K562 (cell line): ENCODE measurements around the gene HIVEP3. TPM values are rescaled to one million over a fixed set of nuclear protein-coding genes. Genes with fewer than 3 reads are reported as not detected.

Experiments
- ATAC-seq: fragments of 200-7000 bp; cut with Tn5 transposase; 3 replicates; pipeline ENCODE4 v1.9.1; 2020; ENCODE audit warnings: moderate library complexity
- BruUV-seq: library from RNA; stranded (reverse); fragments of 400-500 nt; replicated peaks from 2 replicates; lab custom pipeline; 2021; lab: Mats Ljungman, UMichigan
- CTCF ChIA-PET: fragments of 300-600 bp; formaldehyde crosslinking; extraction: SDS; loops from one replicate; lab custom pipeline; 2021; ENCODE audit warnings: low intra/inter-chr PET ratio; lab: Yijun Ruan, JAX
- POLR2A ChIA-PET: fragments of 300-600, 350-650 bp; sonication (Branson Sonifier 250); formaldehyde crosslinking; extraction: SDS; loops from one replicate; lab custom pipeline; 2021; ENCODE audit warnings: antibody characterized with exemption, inconsistent platforms; lab: Yijun Ruan, JAX
- DNase-seq, 4 experiments: peaks; one replicate each; pipeline versions ENCODE4 v3.0.0 to v3.0.0-alpha.2; 2011 to 2018; ENCODE audit warnings: low spot score in 3 of 4, mixed read lengths in 3 of 4; ENCODE audit errors: extremely low read depth in 1 of 4
- FAIRE-seq: peaks from 2 replicates; lab custom pipeline; 2011; peaks lifted over from hg19 to GRCh38; lab: Jason Lieb, UNC
- H2AFZ ChIP-seq: 2 replicates; pipeline ENCODE4 v1.6.0; 2011; ENCODE audit warnings: low read depth, low read length, control low read depth, inconsistent platforms
- H3K27ac ChIP-seq: fragments of 200-600 bp; 3 replicates; pipeline ENCODE4 v1.8.0; 2011; ENCODE audit warnings: low read depth, mild to moderate bottlenecking, control low read depth, inconsistent platforms, low read length, moderate library complexity, mixed read lengths; ENCODE audit errors: extremely low read depth
- H3K27me3 ChIP-seq, 2 experiments: fragments of 300-600 bp in 1 of 2; 2 replicates in 1 of 2; 3 replicates in 1 of 2; pipeline versions ENCODE4 v1.6.0 to v1.8.0; 2011; ENCODE audit warnings: inconsistent platforms in 2 of 2, low read length in 2 of 2, mild to moderate bottlenecking in 1 of 2, mixed read lengths in 1 of 2, moderate library complexity in 1 of 2; ENCODE audit not compliant: control insufficient read depth in 2 of 2, insufficient read depth in 2 of 2
- H3K36me3 ChIP-seq: fragments of 300-600 bp; 3 replicates; pipeline ENCODE4 v1.8.0; 2011; ENCODE audit warnings: mild to moderate bottlenecking, low read length, inconsistent platforms; ENCODE audit not compliant: control insufficient read depth, insufficient read depth
- H3K4me1 ChIP-seq, 2 experiments: fragments of 200-600 bp in 1 of 2; replicated peaks in 1 of 2; 2 replicates in 1 of 2; 3 replicates in 1 of 2; pipeline versions ENCODE4 v1.5.1 to v1.8.0; 2011; ENCODE audit warnings: inconsistent platforms in 2 of 2, low read length in 2 of 2, mild to moderate bottlenecking in 1 of 2, mixed read lengths in 1 of 2, moderate library complexity in 1 of 2; ENCODE audit not compliant: control insufficient read depth in 2 of 2, insufficient read depth in 2 of 2
- H3K4me2 ChIP-seq: 2 replicates; pipeline ENCODE4 v1.6.1; 2011; ENCODE audit warnings: low read length, control low read depth, inconsistent platforms, mixed read lengths; ENCODE audit not compliant: insufficient read depth
- H3K4me3 ChIP-seq: fragments of 200-600 bp; sonication (generic), shearing (Covaris generic); 2 replicates; pipeline ENCODE4 v1.5.1; 2016; ENCODE audit warnings: control low read depth, inconsistent platforms
- H3K79me2 ChIP-seq: fragments of 200-600 bp; 3 replicates; pipeline ENCODE4 v1.8.0; 2011; ENCODE audit warnings: low read length, inconsistent platforms; ENCODE audit not compliant: control insufficient read depth, insufficient read depth
- H3K9ac ChIP-seq, 2 experiments: 2 replicates each; pipeline versions ENCODE4 v1.6.0 to v1.6.1; 2011; ENCODE audit warnings: low read depth in 2 of 2, low read length in 2 of 2, control low read depth in 1 of 2, inconsistent platforms in 1 of 2, mild to moderate bottlenecking in 1 of 2, mixed read lengths in 1 of 2; ENCODE audit not compliant: insufficient read depth in 1 of 2
- H3K9me1 ChIP-seq: one replicate; pipeline ENCODE4 v1.6.0; 2011; ENCODE audit warnings: inconsistent platforms, mild to moderate bottlenecking, low read length, moderate library complexity; ENCODE audit not compliant: control insufficient read depth, insufficient read depth
- H3K9me3 ChIP-seq: replicated peaks from 2 replicates; pipeline ENCODE4 v1.5.1; 2011; ENCODE audit warnings: low read depth, low read length, inconsistent platforms; ENCODE audit not compliant: control insufficient read depth, insufficient read depth
- H4K20me1 ChIP-seq: replicated peaks from 2 replicates; pipeline ENCODE4 v1.6.1; 2011; ENCODE audit warnings: low read length, inconsistent platforms, mixed read lengths; ENCODE audit not compliant: control insufficient read depth, insufficient read depth
- ATF6 ChIP-seq: sonication (generic); formaldehyde crosslinking; IDR thresholded peaks from 2 replicates; pipeline ENCODE4 v1.4.0; 2020; ENCODE audit warnings: mild to moderate bottlenecking, missing genetic modification reagents
- BRF1 ChIP-seq: IDR thresholded peaks from 3 replicates; pipeline ENCODE4 v1.6.1; 2011; ENCODE audit warnings: borderline replicate concordance, mild to moderate bottlenecking; ENCODE audit not compliant: insufficient read length; ENCODE audit errors: extremely low read depth
- CBX2 ChIP-seq: fragments of 200-600 bp; sonication (generic); IDR thresholded peaks from one replicate; pipeline ENCODE4 v1.6.1; 2012; ENCODE audit warnings: mild to moderate bottlenecking, low read length, inconsistent platforms; ENCODE audit not compliant: insufficient read depth, poor library complexity, severe bottlenecking
- DMBX1 ChIP-seq: fragments of 250-450 bp; sonication (Bioruptor Pico); IDR thresholded peaks from 2 replicates; pipeline ENCODE4 v1.8.0; 2022; ENCODE audit warnings: inconsistent platforms, mild to moderate bottlenecking, moderate library complexity, borderline replicate concordance
- FOXJ3 ChIP-seq: sonication (generic); formaldehyde crosslinking; IDR thresholded peaks from 2 replicates; pipeline ENCODE4 v1.4.0; 2020; ENCODE audit warnings: mild to moderate bottlenecking, missing genetic modification reagents
- FOXP1 ChIP-seq: sonication (generic); formaldehyde crosslinking; IDR thresholded peaks from 2 replicates; pipeline ENCODE4 v1.8.0; 2022; ENCODE audit warnings: mild to moderate bottlenecking, missing genetic modification reagents
- ID3 ChIP-seq, 2 experiments: fragments of 250-450 bp in 1 of 2; fragments of 450-650 bp in 1 of 2; sonication (Bioruptor Pico) in 1 of 2; IDR thresholded peaks; 2 replicates each; pipeline versions ENCODE4 v1.6.1 to v1.8.0; 2016 to 2021; ENCODE audit warnings: mild to moderate bottlenecking in 2 of 2, moderate library complexity in 2 of 2, missing compliant biosample characterization in 1 of 2, missing genetic modification characterization in 1 of 2
- MECOM ChIP-seq: fragments of 250-450 bp; sonication (Bioruptor Pico); IDR thresholded peaks from 2 replicates; pipeline ENCODE4 v1.8.0; 2022; ENCODE audit warnings: inconsistent platforms
- MXD1 ChIP-seq: fragments of 250-450 bp; sonication (Bioruptor Pico); IDR thresholded peaks from 2 replicates; pipeline ENCODE4 v1.8.0; 2021; ENCODE audit warnings: borderline replicate concordance, mild to moderate bottlenecking, moderate library complexity; ENCODE audit not compliant: poor library complexity, severe bottlenecking
- POLR3A ChIP-seq: IDR thresholded peaks from 2 replicates; pipeline ENCODE4 v1.6.1; 2011; ENCODE audit warnings: borderline replicate concordance, mild to moderate bottlenecking, moderate library complexity; ENCODE audit not compliant: insufficient read length, insufficient read depth; ENCODE audit errors: extremely low read depth
- TAF7 ChIP-seq: fragments of 450-650 bp; IDR thresholded peaks from 2 replicates; pipeline ENCODE4 v1.6.1; 2016; ENCODE audit warnings: missing genetic modification characterization, missing compliant biosample characterization
- ZFP1 ChIP-seq: fragments of 450-650 bp; formaldehyde crosslinking; IDR thresholded peaks from 2 replicates; pipeline ENCODE4 v1.4.0; 2020; ENCODE audit warnings: mild to moderate bottlenecking, mixed read lengths
- ZMIZ1 ChIP-seq, 2 experiments: fragments of 150-350 bp in 1 of 2; IDR thresholded peaks; 2 replicates each; pipeline ENCODE4 v1.6.1; 2012 to 2016; ENCODE audit warnings: low read depth in 2 of 2, low read length in 2 of 2, mild to moderate bottlenecking in 1 of 2, moderate library complexity in 1 of 2
- ZNF384 ChIP-seq: IDR thresholded peaks from 2 replicates; pipeline ENCODE4 v1.6.1; 2012; ENCODE audit warnings: low read depth, low read length, improper control_type of control experiment
- ZNF583 ChIP-seq: fragments of 250-450 bp; sonication (Bioruptor Pico); IDR thresholded peaks from 2 replicates; pipeline ENCODE4 v1.4.0; 2020
- ZNF79 ChIP-seq: fragments of 250-450 bp; sonication (Bioruptor Pico); IDR thresholded peaks from 2 replicates; pipeline ENCODE4 v1.4.0; 2020; ENCODE audit warnings: low read depth, mild to moderate bottlenecking, moderate library complexity
- WGBS: fragments of 100-300 bp; shearing (Covaris generic); methylation state at CpG from one replicate; pipeline ENCODE4 v1.1.6; 2016; ENCODE audit warnings: low coverage, mixed read lengths; ENCODE audit not compliant: insufficient coverage; ENCODE audit errors: missing lambda C conversion rate; 5-methylcytosine and 5-hydroxymethylcytosine counted together
- in situ Hi-C: fragments of 300-500 bp; cut with MboI; formaldehyde crosslinking; loops from 4 replicates; pipeline ENCODE4 v1.15.0; 2018; ENCODE audit warnings: inconsistent platforms, mixed read lengths
- intact Hi-C: fragments of 100-400 bp; cut with micrococcal nuclease; formaldehyde crosslinking; loops from 2 replicates; pipeline ENCODE4 v1.14.2; 2022
- polyA plus RNA-seq, 8 experiments: library from polyadenylated mRNA; depleted of rRNA in 4 of 8; stranded (reverse) in 5 of 8; unstranded in 3 of 8; fragments of >200 nt; fragmentation: Nextera tagmentation in 2 of 8; fragmentation: Illumina TruSeq in 1 of 8; extraction: Ambion mirVana in 2 of 8; extraction: Trizol in 1 of 8; gene quantifications; 2 replicates each; pipeline versions ENCODE4 v1.2.1 to v1.2.3, GENCODE V29; 2011 to 2014; ENCODE audit warnings: inconsistent platforms in 1 of 8, missing spikeins in 1 of 8
- total RNA-seq, 7 experiments: library from RNA; depleted of rRNA in 6 of 7; stranded (reverse); fragments of >200 nt in 6 of 7; fragmentation: Illumina TruSeq in 2 of 7; extraction: Trizol in 2 of 7; gene quantifications; 2 replicates each; pipeline versions ENCODE4 v1.2.1 to v1.2.3, GENCODE V29; 2011 to 2021; ENCODE audit warnings: low replicate concordance in 1 of 7

The HIVEP3 gene
- total and polyA plus RNA-seq, 9 of the 15 experiments (the other 6 are each of a cell fraction or from before 2014, with no cell fraction given): 0.09 to 0.58 (median 0.34) TPM; not detected in 1

- 3% methylated on average over 8 of the region's 8 CpGs for WGBS
- no peak overlapping the region for H3K4me3 ChIP-seq
- no peaks in the 10 kb centered on the region for H3K79me2 ChIP-seq
- no peak overlapping the region for H3K9ac ChIP-seq
- CTCF ChIA-PET: no interaction called here
- peaks cover 0 to 2% of the 10 kb centered on the region in 2 experiments; a peak in 1 of 5 replicates for H3K4me1 ChIP-seq
- H3K36me3 ChIP-seq: no peaks in the 10 kb centered on the region
- H3K27ac ChIP-seq: no peak overlapping the region
- BruUV-seq: no TSS peak
- H2AFZ ChIP-seq: no peak overlapping the region
- POLR2A ChIA-PET: no interaction called here
- H3K27me3 ChIP-seq: peaks cover 6 to 11% of the 10 kb centered on the region in 2 experiments; a peak in 3 of 5 replicates
- in situ Hi-C loops (no loop called here), intact Hi-C loops (no loop called here)
- H3K9me1 ChIP-seq: no peaks in the 10 kb centered on the region
- H3K9me3 ChIP-seq: no peaks in the 10 kb centered on the region
- FAIRE-seq (no peak), ATAC-seq (no peak), DNase-seq (no peak)
- no peak overlapping the region for H3K4me2 ChIP-seq
- H4K20me1 ChIP-seq: no peaks in the 10 kb centered on the region
- TF ChIP-seq FOXP1 (CRISPR knock-in tag): no peak
- TF ChIP-seq FOXJ3 (CRISPR knock-in tag): no peak
- TF ChIP-seq POLR3A: no peak
- TF ChIP-seq ZNF79 (CRISPR knock-in tag): no peak
- no peak for TF ChIP-seq ATF6 (CRISPR knock-in tag)
- no peak for TF ChIP-seq DMBX1 (CRISPR knock-in tag)
- TF ChIP-seq ZNF583 (CRISPR knock-in tag): no peak
- no peak for TF ChIP-seq ZNF384
- no peak for TF ChIP-seq CBX2
- no peak for TF ChIP-seq ZMIZ1 (IDR thresholded peaks at IDR 0.05; ENCODE audit: low read depth in 2 of 2, low read length in 2 of 2)
- TF ChIP-seq ZFP1 (CRISPR knock-in tag): no peak
- TF ChIP-seq ID3 (CRISPR knock-in tag; IDR thresholded peaks at IDR 0.05): no peak
- TF ChIP-seq ID3 (tag; IDR thresholded peaks at IDR 0.05): no peak
- TF ChIP-seq MECOM (CRISPR knock-in tag): no peak
- TF ChIP-seq TAF7 (tag): no peak
- no peak for TF ChIP-seq MXD1
- TF ChIP-seq BRF1: no peak
Measured at GRCh38 chr1:41907446-41907845, 11.3 kb downstream of the HIVEP3 start.
